ENCODE data around the gene HOXA10.
A peak's percentile ranks its signal among the peaks of the same experiment; 100 is the strongest.

HOXA10 gene

GRCh38 chr7:27133409-27134231 is 40.5 kb downstream of the HOXA10 start:
- no peak for DNase-seq

- DNase-seq, result no peak
Observed at GRCh38 chr7:27132978-27133377, 41.1 kb downstream of the HOXA10 start.

GRCh38 chr7:27132214-27132613 is 41.9 kb downstream of the HOXA10 start:
- no peak for DNase-seq

- DNase-seq, result no peak
Observed at GRCh38 chr7:27131390-27131819, 42.7 kb downstream of the HOXA10 start.

- DNase-seq, result peak in 3 of 58 donors; percentile 5 to 30 (median 5)
Observed at GRCh38 chr7:27130540-27131389, 43.4 kb downstream of the HOXA10 start, which contains the start of gene HOXA4. TSS of gene HOXA4 (minus strand) at chr7:27130757. CDS start at chr7:27130733, 24 bp downstream.

- DNase-seq, result no peak
Observed at GRCh38 chr7:27129729-27130539, 44.2 kb downstream of the HOXA10 start.

- DNase-seq, result no peak
Observed at GRCh38 chr7:27128776-27129728, 45.1 kb downstream of the HOXA10 start.

GRCh38 chr7:27128034-27128433 is 46.1 kb downstream of the HOXA10 start:
- no peak for DNase-seq

- no peak for DNase-seq
Observed at GRCh38 chr7:27126596-27127327, 47.4 kb downstream of the HOXA10 start.

- DNase-seq, result no peak
Observed at GRCh38 chr7:27125986-27126394, 48.1 kb downstream of the HOXA10 start.

GRCh38 chr7:27124902-27125689 is 49.0 kb downstream of the HOXA10 start:
- no peak for DNase-seq

- DNase-seq, result no peak
Observed at GRCh38 chr7:27124096-27124901, 49.8 kb downstream of the HOXA10 start.

GRCh38 chr7:27123477-27124053 is 50.6 kb downstream of the HOXA10 start:
- no peak for DNase-seq

GRCh38 chr7:27123007-27123476 is 51.1 kb downstream of the HOXA10 start:
- no peak for DNase-seq

- no peak for DNase-seq
Observed at GRCh38 chr7:27122077-27122910, 51.8 kb downstream of the HOXA10 start.

- no peak for DNase-seq
Observed at GRCh38 chr7:27121684-27122076, 52.4 kb downstream of the HOXA10 start.

Data from anterior cingulate cortex (tissue), 58 donors.